Measurements from ENCODE around the gene PIN4. TPM values are rescaled to one million over a fixed set of nuclear protein-coding genes. Genes with fewer than 3 reads are reported as not detected.
"Not testable (repeated sequence)": the region's sequence is repeated elsewhere in the genome, so short reads cannot be mapped to it uniquely, and the experiment has no call there.

Gene PIN4
- total and polyA plus RNA-seq, 2 experiments from 2014 or later = 21.6 to 63.7 TPM

DNA sequence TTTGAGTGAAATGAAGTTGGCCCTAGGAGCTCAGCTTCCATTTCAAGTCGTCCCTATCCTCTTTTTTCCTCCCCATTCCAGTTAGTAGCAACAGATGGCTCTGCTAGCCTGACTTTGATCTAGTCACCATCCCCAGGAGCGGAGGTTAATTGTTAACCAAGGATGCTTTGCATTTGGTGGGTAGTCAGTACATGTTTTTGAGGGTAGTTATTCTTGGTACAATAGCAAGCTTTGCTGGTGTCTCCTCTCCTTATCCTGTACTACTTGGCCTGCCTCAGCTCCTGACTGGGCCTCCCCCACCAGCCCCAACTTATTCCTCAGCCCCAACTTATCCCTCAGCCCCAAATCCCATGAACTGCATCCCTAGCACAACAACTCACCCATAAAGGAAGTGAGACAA is 35.0 kb upstream of the PIN4 start:
- TF ChIP-seq, protein P1, sequence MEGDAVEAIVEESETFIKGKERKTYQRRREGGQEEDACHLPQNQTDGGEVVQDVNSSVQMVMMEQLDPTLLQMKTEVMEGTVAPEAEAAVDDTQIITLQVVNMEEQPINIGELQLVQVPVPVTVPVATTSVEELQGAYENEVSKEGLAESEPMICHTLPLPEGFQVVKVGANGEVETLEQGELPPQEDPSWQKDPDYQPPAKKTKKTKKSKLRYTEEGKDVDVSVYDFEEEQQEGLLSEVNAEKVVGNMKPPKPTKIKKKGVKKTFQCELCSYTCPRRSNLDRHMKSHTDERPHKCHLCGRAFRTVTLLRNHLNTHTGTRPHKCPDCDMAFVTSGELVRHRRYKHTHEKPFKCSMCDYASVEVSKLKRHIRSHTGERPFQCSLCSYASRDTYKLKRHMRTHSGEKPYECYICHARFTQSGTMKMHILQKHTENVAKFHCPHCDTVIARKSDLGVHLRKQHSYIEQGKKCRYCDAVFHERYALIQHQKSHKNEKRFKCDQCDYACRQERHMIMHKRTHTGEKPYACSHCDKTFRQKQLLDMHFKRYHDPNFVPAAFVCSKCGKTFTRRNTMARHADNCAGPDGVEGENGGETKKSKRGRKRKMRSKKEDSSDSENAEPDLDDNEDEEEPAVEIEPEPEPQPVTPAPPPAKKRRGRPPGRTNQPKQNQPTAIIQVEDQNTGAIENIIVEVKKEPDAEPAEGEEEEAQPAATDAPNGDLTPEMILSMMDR (IDR thresholded peaks at IDR 0.05; ENCODE audit: low read depth, low read length) = no peak
- no peak for DNase-seq (ENCODE audit: low read depth in 1 of 2, low spot score in 1 of 2)
- Histone ChIP-seq H3K36me3 (no peaks in the 10 kb centered on the region), H3K4me1 (ENCODE audit: low read depth) (peaks cover 5% of the 10 kb centered on the region), H3K27ac (no peak overlapping the region), H3K4me3 (no peak overlapping the region), H3K27me3 (no peaks in the 10 kb centered on the region), H3K9me3 (ENCODE audit: low read depth) (no peaks in the 10 kb centered on the region)

DNA sequence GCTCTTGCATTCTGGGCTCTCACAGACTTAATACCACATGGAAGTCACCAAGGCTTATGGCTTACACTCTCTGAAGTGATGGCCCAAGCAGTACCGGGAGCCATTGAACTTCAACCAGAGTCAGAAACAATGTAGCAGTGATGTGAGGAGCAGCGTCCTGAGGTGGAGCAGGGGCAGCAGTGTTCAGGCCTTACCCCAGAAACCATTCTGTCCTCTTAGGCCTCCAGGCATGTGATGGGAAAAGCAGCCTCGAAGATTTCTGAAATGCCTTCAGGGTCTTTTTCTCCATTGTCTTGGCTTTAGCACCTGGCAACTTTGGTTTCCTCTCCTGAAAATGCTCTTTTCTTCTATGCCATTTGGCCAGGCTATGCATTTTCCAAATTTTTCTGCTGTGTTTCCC is 22.8 kb upstream of the PIN4 start:
- H3K27ac ChIP-seq = no peak overlapping the region
- no peak overlapping the region for H3K4me3 ChIP-seq
- no peaks in the 10 kb centered on the region for H3K36me3 ChIP-seq
- no peaks in the 10 kb centered on the region for H3K4me1 ChIP-seq (ENCODE audit: low read depth)
- TF ChIP-seq, protein P1 (IDR thresholded peaks at IDR 0.05; ENCODE audit: low read depth, low read length) = no peak
- DNase-seq (ENCODE audit: low read depth in 1 of 2, low spot score in 1 of 2) = no peak
- no peaks in the 10 kb centered on the region for H3K9me3 ChIP-seq (ENCODE audit: low read depth)
- no peaks in the 10 kb centered on the region for H3K27me3 ChIP-seq

DNA sequence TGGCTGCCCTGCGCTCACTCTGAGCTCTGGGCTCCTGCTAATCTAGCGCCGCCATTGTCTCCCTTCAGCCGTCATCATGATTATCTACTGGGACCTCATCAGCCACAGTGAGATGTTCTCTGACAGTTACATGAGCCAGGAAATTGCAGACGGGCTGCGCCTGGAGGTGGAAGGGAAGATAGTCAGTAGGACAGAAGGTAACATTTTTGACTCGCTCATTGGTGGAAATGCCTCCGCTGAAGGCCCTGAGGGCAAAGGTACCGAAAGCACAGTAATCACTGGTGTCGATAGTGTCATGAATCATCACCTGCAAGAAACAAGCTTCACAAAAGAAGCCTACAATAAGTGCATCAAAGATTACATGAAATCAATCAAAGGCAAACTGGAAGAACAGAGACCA is 21.8 kb upstream of the PIN4 start:
- Histone ChIP-seq H3K27me3 (no peaks in the 10 kb centered on the region), H3K36me3 (no peaks in the 10 kb centered on the region), H3K27ac (no peak overlapping the region), H3K4me3 (no peak overlapping the region), H3K9me3 (ENCODE audit: low read depth) (no peaks in the 10 kb centered on the region), H3K4me1 (ENCODE audit: low read depth) (no peaks in the 10 kb centered on the region)
- DNase-seq (ENCODE audit: low read depth in 1 of 2, low spot score in 1 of 2) = no peak
- TF ChIP-seq, protein P1 (IDR thresholded peaks at IDR 0.05; ENCODE audit: low read depth, low read length) = no peak

DNA sequence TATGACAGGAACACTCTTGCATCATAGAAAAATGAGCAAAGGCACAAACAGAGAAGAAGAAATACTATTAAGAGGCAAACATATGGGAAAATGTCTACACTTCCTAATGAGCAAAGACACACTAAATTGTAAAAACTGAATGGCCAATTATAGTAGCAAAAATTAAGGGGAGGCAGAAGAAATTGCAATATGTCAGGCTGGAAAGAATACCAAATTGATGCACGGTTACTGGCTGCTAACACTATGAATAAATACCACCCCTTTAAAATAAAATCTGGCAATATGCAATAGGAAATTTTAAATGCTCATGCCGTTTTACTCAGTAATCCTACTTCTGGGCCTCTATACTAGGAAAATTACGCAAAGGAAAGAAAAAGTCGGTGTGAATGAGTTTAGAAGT is 16.0 kb upstream of the PIN4 start:
- Histone ChIP-seq H3K36me3 (no peaks in the 10 kb centered on the region), H3K27ac (no peak overlapping the region), H3K4me1 (ENCODE audit: low read depth) (no peaks in the 10 kb centered on the region), H3K4me3 (no peak overlapping the region), H3K27me3 (no peaks in the 10 kb centered on the region), H3K9me3 (ENCODE audit: low read depth) (no peaks in the 10 kb centered on the region)
- TF ChIP-seq, protein P1 (IDR thresholded peaks at IDR 0.05; ENCODE audit: low read depth, low read length) = no peak
- no peak for DNase-seq (ENCODE audit: low read depth in 1 of 2, low spot score in 1 of 2)

DNA sequence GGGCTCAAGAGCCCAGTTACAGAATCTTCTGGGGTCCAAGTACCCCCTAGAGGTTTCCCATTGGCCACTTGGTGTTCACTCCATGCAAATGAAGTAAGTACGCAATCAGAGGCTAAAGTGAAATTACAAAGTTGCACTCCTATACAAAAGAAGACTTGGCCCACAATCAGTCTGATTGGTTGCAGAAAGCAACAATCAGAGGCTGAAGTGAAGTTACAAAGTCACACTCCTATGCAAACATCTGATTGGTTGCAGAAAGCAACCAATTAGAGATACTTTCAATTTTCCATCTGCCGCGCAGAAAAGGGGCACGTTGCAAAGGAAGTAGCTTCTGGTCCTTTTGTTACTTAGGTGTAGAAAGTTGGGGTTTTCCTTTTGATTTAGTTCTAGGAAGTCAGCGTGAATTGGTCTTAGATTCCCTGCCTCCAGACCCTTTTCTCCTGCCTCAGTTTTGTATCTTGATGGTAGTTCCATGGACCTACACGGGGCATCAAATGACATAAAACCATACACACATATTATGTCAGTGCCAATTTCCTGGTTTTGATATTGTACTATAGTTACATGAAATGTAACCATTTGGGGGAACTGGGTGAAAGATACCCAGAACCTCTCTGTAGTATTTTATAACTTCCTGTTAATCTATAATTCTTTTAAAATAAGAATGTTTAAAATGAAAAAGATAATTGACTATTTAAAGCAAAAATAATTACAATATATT is 12.4 kb upstream of the PIN4 start:
- Histone ChIP-seq H3K27ac (no peak overlapping the region), H3K9me3 (ENCODE audit: low read depth) (no peaks in the 10 kb centered on the region), H3K27me3 (no peaks in the 10 kb centered on the region), H3K4me3 (no peak overlapping the region), H3K4me1 (ENCODE audit: low read depth) (no peaks in the 10 kb centered on the region), H3K36me3 (no peaks in the 10 kb centered on the region)
- DNase-seq (ENCODE audit: low read depth in 1 of 2, low spot score in 1 of 2) = peak in 1 of 2 donors; percentile 27
- TF ChIP-seq, protein P1 (IDR thresholded peaks at IDR 0.05; ENCODE audit: low read depth, low read length) = no peak

DNA sequence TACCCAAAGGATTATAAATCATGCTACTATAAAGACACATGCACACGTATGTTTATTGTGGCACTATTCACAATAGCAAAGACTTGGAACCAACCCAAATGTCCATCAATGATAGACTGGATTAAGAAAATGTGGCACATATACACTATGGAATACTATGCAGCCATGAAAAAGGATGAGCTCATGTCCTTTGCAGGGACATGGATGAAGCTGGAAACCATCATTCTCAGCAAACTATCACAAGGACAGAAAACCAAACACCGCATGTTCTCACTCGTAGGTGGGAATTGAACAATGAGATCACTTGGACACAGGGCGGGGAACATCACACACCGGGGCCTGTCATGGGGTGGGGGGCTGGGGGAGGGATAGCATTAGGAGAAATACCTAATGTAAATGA is 5.3 kb upstream of the PIN4 start:
- H3K27ac ChIP-seq; H3K4me3 ChIP-seq; H3K27me3 ChIP-seq; DNase-seq (ENCODE audit: low read depth in 1 of 2, low spot score in 1 of 2); H3K4me1 ChIP-seq (ENCODE audit: low read depth); H3K9me3 ChIP-seq (ENCODE audit: low read depth); H3K36me3 ChIP-seq: not testable (repeated sequence)
